ENCODE results near the gene OBI1.

Gene OBI1, protein sequence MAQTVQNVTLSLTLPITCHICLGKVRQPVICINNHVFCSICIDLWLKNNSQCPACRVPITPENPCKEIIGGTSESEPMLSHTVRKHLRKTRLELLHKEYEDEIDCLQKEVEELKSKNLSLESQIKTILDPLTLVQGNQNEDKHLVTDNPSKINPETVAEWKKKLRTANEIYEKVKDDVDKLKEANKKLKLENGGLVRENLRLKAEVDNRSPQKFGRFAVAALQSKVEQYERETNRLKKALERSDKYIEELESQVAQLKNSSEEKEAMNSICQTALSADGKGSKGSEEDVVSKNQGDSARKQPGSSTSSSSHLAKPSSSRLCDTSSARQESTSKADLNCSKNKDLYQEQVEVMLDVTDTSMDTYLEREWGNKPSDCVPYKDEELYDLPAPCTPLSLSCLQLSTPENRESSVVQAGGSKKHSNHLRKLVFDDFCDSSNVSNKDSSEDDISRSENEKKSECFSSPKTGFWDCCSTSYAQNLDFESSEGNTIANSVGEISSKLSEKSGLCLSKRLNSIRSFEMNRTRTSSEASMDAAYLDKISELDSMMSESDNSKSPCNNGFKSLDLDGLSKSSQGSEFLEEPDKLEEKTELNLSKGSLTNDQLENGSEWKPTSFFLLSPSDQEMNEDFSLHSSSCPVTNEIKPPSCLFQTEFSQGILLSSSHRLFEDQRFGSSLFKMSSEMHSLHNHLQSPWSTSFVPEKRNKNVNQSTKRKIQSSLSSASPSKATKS

DNA sequence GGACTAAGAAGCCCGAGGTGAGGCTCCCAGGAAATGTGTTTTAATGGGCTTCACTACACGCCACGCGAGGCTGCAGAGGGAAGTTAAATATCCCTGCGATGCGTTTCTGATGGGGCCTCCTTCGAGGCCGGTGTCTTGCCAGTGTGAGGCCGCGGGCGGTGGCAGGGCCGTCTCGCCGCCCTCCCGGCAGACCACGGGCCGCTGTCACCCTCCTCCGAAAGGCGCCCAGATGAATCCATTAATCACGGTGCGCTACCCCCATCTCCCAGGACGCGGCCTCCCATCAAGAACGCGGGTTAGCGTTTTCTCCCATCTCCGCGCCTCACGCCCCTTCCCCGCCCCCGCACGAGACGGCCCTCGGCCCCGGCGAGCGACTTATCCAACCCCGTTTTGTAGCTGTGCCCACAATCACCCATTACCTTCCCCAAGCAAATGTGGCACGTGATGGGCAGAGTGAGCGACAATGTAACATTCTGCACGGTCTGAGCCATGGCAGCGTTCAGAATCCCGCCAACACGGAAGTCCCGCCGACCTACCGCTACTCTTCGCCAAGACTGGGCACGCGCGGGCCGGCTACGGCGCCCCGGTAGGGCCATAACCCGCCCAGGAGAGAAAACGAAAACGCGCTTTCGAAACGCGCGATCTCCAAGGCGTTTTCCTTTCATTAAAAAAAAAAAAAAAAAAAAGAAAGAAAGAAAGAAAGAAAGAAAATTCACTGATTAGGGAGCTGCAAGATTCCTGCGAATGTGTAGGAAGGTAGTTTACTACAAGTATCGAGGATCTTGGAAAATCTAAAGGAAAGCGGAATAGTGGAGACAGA, at the start of gene OBI1:
OBI1 (minus strand) TSS at position 526 of the 820 bp plus-strand sequence; CDS start at position 491, 35 bp downstream.
- Histone ChIP-seq H3K9ac (ENCODE audit: low read depth in 1 of 2, low read length in 2 of 2) (peak within 1 kb of the TSS; percentile 17 to 91), H3K27ac (ENCODE audit: low read depth in 2 of 2, low read length in 2 of 2) (peak within 1 kb of the TSS; percentile 69 to 77)

DNA sequence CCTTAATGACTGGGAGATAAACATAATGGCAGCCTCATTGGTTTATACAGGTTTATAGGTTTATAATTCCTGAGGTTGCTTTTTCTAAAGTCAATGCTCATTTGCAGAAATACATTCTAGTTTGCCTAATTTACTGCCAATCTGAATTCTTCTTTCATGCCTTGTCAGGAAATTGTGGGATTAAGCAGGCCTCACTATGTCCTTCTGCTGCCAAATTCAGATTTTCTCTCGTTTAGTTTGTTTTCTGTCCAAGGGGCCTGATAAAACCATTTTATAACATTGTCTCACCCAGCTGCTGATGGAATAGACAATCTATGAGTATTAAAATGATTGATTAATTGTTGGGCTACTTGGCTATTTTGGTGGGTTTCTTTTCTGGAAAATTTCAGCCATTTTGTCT, 42.4 kb upstream of the OBI1 start:
- H3K27ac ChIP-seq (ENCODE audit: low read depth in 2 of 2, low read length in 2 of 2): no peak overlapping the region
- H3K4me1 ChIP-seq (ENCODE audit: control insufficient read depth in 2 of 2, insufficient read depth in 2 of 2, low read length in 2 of 2): no peaks in the 10 kb centered on the region
- no peaks in the 10 kb centered on the region for H3K9me3 ChIP-seq (ENCODE audit: control insufficient read depth in 2 of 2, low read length in 2 of 2)
- H3K9ac ChIP-seq (ENCODE audit: low read depth in 1 of 2, low read length in 2 of 2): no peak overlapping the region
- H3K4me3 ChIP-seq (ENCODE audit: low read length in 2 of 2): no peak overlapping the region
- H3K36me3 ChIP-seq (ENCODE audit: control insufficient read depth in 2 of 2, insufficient read depth in 2 of 2, low read length in 2 of 2): no peaks in the 10 kb centered on the region
- no peaks in the 10 kb centered on the region for H3K27me3 ChIP-seq (ENCODE audit: control insufficient read depth in 2 of 2, insufficient read depth in 2 of 2, low read length in 2 of 2)

More for the DNA sequence above, at the start of gene OBI1:
- peak within 1 kb of the TSS; percentile 91 to 97 for H3K4me3 ChIP-seq (ENCODE audit: low read length in 2 of 2)
- H3K4me1 ChIP-seq (ENCODE audit: control insufficient read depth in 2 of 2, insufficient read depth in 2 of 2, low read length in 2 of 2): peaks cover 8 to 10% of the 10 kb centered on the region in 2 donors
- H3K27me3 ChIP-seq (ENCODE audit: control insufficient read depth in 2 of 2, insufficient read depth in 2 of 2, low read length in 2 of 2): no peaks in the 10 kb centered on the region
- no peaks in the 10 kb centered on the region for H3K36me3 ChIP-seq (ENCODE audit: control insufficient read depth in 2 of 2, insufficient read depth in 2 of 2, low read length in 2 of 2)
- no peaks in the 10 kb centered on the region for H3K9me3 ChIP-seq (ENCODE audit: control insufficient read depth in 2 of 2, low read length in 2 of 2)

DNA sequence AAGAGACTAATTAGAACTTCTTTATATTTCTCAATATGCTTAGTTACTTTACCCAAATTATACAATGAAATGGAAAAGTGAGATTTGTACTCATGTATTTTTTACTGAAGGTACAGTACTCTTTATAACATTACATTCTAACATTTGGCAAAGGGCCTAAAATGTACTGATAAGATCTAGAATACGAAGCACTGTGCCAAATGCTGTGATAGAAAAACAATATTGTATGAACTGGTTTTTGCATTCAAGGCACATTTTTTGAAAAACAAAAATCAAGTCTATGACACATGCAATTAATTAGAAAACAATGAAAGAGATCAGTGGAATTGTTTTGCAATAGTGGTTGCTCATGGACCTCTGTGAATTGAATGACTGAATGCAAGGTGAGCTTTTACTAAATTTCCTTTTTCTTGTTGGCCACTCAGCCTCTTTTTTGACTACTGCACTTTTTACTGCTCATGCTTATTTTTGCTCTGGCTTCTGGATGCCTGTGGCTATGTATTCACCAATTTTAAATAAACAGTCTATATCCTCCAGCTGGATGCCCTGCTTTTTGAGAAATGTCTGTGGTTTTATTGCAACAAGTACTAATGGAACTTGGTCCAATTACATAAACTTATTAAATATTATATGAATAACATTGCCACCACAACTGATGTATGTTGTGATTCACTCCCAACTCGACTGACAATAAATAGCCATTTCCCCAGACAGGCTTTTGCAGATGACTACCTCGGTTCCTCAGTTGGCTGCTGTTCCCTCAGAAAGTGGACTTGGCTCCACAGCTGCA, 41.4 kb upstream of the OBI1 start:
- H3K27ac ChIP-seq (ENCODE audit: low read depth in 2 of 2, low read length in 2 of 2): no peak overlapping the region
- H3K36me3 ChIP-seq (ENCODE audit: control insufficient read depth in 2 of 2, insufficient read depth in 2 of 2, low read length in 2 of 2): no peaks in the 10 kb centered on the region
- H3K9me3 ChIP-seq (ENCODE audit: control insufficient read depth in 2 of 2, low read length in 2 of 2): no peaks in the 10 kb centered on the region
- no peak overlapping the region for H3K9ac ChIP-seq (ENCODE audit: low read depth in 1 of 2, low read length in 2 of 2)
- H3K4me1 ChIP-seq (ENCODE audit: control insufficient read depth in 2 of 2, insufficient read depth in 2 of 2, low read length in 2 of 2): no peaks in the 10 kb centered on the region
- no peaks in the 10 kb centered on the region for H3K27me3 ChIP-seq (ENCODE audit: control insufficient read depth in 2 of 2, insufficient read depth in 2 of 2, low read length in 2 of 2)
- H3K4me3 ChIP-seq (ENCODE audit: low read length in 2 of 2): no peak overlapping the region

DNA sequence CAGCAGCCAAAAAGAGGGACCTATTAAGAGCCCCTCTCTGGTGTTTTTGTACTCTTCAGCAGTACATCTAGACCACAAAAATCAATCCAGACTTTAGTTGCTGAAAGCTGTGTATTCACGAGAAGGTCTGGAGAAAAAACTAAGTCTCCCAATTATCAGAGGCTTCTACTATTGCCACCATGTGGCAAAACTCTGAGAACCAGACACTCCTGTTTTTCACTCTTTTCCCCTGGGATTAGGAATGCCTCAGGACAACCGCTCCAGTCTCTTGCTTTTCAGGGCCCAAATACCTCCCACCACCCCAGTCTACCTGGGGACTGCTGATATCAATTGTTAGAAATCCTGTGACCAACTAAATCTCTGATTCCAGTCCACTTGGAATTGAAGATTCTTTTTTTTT, 30.1 kb upstream of the OBI1 start:
- Histone ChIP-seq H3K27ac (ENCODE audit: low read depth in 2 of 2, low read length in 2 of 2) (no peak overlapping the region), H3K4me3 (ENCODE audit: low read length in 2 of 2) (no peak overlapping the region)

DNA sequence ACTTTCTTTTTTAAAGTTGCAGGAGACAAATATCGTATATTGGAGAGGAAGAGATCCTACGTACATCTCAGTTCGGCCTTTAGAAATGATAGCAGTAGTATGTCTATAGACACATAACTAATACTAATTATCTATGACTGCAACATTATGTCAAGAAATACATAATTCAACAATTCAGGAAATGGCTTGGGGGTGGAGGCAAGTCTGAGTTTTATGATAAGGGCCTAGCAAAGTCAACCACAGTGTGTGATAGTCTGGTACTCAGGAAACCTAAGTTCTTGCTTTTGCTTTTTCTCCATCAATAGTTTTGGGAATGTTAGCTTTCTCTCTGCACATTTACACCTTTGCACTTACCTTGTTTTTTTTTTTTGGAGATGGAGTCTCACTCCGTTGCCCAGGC, 27.5 kb upstream of the OBI1 start:
- no peaks in the 10 kb centered on the region for H3K36me3 ChIP-seq (ENCODE audit: control insufficient read depth in 2 of 2, insufficient read depth in 2 of 2, low read length in 2 of 2)
- H3K4me3 ChIP-seq (ENCODE audit: low read length in 2 of 2): no peak overlapping the region
- H3K9ac ChIP-seq (ENCODE audit: low read depth in 1 of 2, low read length in 2 of 2): no peak overlapping the region
- H3K9me3 ChIP-seq (ENCODE audit: control insufficient read depth in 2 of 2, low read length in 2 of 2): no peaks in the 10 kb centered on the region
- no peak overlapping the region for H3K27ac ChIP-seq (ENCODE audit: low read depth in 2 of 2, low read length in 2 of 2)
- no peaks in the 10 kb centered on the region for H3K27me3 ChIP-seq (ENCODE audit: control insufficient read depth in 2 of 2, insufficient read depth in 2 of 2, low read length in 2 of 2)
- H3K4me1 ChIP-seq (ENCODE audit: control insufficient read depth in 2 of 2, insufficient read depth in 2 of 2, low read length in 2 of 2): no peaks in the 10 kb centered on the region

More for the DNA sequence above, 30.1 kb upstream of the OBI1 start:
- Histone ChIP-seq H3K36me3 (ENCODE audit: control insufficient read depth in 2 of 2, insufficient read depth in 2 of 2, low read length in 2 of 2) (no peaks in the 10 kb centered on the region), H3K9ac (ENCODE audit: low read depth in 1 of 2, low read length in 2 of 2) (no peak overlapping the region), H3K4me1 (ENCODE audit: control insufficient read depth in 2 of 2, insufficient read depth in 2 of 2, low read length in 2 of 2) (no peaks in the 10 kb centered on the region), H3K27me3 (ENCODE audit: control insufficient read depth in 2 of 2, insufficient read depth in 2 of 2, low read length in 2 of 2) (no peaks in the 10 kb centered on the region), H3K9me3 (ENCODE audit: control insufficient read depth in 2 of 2, low read length in 2 of 2) (no peaks in the 10 kb centered on the region)

DNA sequence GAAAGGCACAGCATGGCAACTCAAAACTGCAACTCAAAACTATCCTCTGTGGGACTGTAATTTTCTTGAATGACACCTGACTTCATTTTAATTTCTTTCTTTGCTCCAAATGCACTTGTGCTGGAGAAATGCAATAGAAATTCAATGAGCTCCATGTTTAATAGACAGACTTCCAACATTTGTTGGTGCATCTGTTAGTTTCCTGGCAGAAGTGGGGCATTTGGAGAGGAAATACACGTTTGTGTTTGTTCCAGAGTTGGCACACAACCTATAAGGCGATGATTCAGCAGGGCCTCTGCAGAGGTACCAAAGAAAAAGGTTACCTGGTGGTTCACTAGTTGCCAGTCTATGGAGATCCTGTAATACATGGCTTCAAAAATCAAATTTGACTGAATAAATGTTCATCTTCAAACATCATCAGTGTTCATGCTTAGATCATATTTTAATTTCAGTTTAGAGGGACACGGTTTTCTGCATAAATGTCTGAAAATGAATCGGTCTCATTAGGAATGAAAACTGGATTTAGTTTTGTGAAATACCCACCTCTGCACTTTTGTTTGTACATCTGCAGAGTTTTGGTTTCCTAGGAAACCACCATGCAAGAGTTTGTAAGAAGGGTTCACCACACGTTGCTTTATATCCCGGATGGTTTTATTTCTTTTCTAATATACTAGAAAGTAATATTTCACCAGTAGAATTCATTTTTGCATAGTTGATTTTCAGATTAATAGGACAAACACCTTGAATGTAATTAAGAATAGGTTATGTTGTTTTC, 21.8 kb upstream of the OBI1 start:
- Histone ChIP-seq H3K27me3 (ENCODE audit: control insufficient read depth in 2 of 2, insufficient read depth in 2 of 2, low read length in 2 of 2) (peaks cover 0 to 3% of the 10 kb centered on the region in 2 donors), H3K9ac (ENCODE audit: low read depth in 1 of 2, low read length in 2 of 2) (no peak overlapping the region), H3K4me1 (ENCODE audit: control insufficient read depth in 2 of 2, insufficient read depth in 2 of 2, low read length in 2 of 2) (no peaks in the 10 kb centered on the region), H3K4me3 (ENCODE audit: low read length in 2 of 2) (no peak overlapping the region), H3K9me3 (ENCODE audit: control insufficient read depth in 2 of 2, low read length in 2 of 2) (no peaks in the 10 kb centered on the region), H3K36me3 (ENCODE audit: control insufficient read depth in 2 of 2, insufficient read depth in 2 of 2, low read length in 2 of 2) (no peaks in the 10 kb centered on the region), H3K27ac (ENCODE audit: low read depth in 2 of 2, low read length in 2 of 2) (no peak overlapping the region)

DNA sequence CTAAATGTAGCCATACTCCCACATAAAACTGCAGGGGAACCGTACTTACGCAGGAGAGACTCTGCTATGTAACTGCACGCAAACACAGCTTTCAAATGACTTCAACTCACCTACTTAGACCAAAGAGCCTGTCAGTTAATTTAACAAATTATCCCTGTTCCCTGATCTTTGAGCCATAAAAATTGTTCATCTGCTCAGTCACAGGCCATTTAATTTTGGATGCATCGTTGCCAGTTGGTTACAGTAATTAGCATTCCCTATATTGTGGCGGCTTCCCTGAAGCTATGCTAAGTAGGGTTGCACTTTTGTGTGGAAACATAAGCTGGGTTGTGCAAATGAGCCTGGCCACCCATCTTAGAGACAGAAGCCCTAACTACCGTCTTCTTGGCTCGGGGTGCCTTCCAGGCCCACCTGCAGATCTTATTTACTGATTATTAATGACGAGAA, 21.2 kb upstream of the OBI1 start:
- no peak overlapping the region for H3K9ac ChIP-seq (ENCODE audit: low read depth in 1 of 2, low read length in 2 of 2)
- H3K27me3 ChIP-seq (ENCODE audit: control insufficient read depth in 2 of 2, insufficient read depth in 2 of 2, low read length in 2 of 2): peaks cover 0 to 3% of the 10 kb centered on the region in 2 donors
- no peaks in the 10 kb centered on the region for H3K4me1 ChIP-seq (ENCODE audit: control insufficient read depth in 2 of 2, insufficient read depth in 2 of 2, low read length in 2 of 2)
- H3K4me3 ChIP-seq (ENCODE audit: low read length in 2 of 2): no peak overlapping the region
- H3K36me3 ChIP-seq (ENCODE audit: control insufficient read depth in 2 of 2, insufficient read depth in 2 of 2, low read length in 2 of 2): no peaks in the 10 kb centered on the region
- no peaks in the 10 kb centered on the region for H3K9me3 ChIP-seq (ENCODE audit: control insufficient read depth in 2 of 2, low read length in 2 of 2)
- no peak overlapping the region for H3K27ac ChIP-seq (ENCODE audit: low read depth in 2 of 2, low read length in 2 of 2)

DNA sequence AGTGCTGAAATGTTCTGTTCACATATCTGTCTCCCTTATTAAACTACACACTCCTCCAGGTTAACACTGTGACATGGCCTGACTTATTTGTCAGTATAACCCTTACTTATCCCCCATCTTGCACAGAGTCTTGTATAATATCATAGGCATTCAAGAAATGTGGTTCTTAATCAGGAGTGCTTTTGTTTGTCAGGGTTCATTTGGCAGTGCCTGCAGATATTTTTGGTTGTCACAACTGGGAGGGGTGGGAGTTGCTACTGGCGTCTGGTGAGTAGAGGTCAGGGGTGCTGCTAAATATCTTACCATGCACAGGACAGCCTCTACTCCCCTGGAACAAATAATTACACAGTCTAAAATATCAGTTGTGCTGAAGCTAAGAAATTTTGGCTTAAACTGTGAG, 20.4 kb upstream of the OBI1 start:
- no peaks in the 10 kb centered on the region for H3K9me3 ChIP-seq (ENCODE audit: control insufficient read depth in 2 of 2, low read length in 2 of 2)
- no peaks in the 10 kb centered on the region for H3K4me1 ChIP-seq (ENCODE audit: control insufficient read depth in 2 of 2, insufficient read depth in 2 of 2, low read length in 2 of 2)
- no peak overlapping the region for H3K27ac ChIP-seq (ENCODE audit: low read depth in 2 of 2, low read length in 2 of 2)
- no peaks in the 10 kb centered on the region for H3K36me3 ChIP-seq (ENCODE audit: control insufficient read depth in 2 of 2, insufficient read depth in 2 of 2, low read length in 2 of 2)
- H3K27me3 ChIP-seq (ENCODE audit: control insufficient read depth in 2 of 2, insufficient read depth in 2 of 2, low read length in 2 of 2): peaks cover 0 to 3% of the 10 kb centered on the region in 2 donors
- H3K9ac ChIP-seq (ENCODE audit: low read depth in 1 of 2, low read length in 2 of 2): no peak overlapping the region
- H3K4me3 ChIP-seq (ENCODE audit: low read length in 2 of 2): no peak overlapping the region

DNA sequence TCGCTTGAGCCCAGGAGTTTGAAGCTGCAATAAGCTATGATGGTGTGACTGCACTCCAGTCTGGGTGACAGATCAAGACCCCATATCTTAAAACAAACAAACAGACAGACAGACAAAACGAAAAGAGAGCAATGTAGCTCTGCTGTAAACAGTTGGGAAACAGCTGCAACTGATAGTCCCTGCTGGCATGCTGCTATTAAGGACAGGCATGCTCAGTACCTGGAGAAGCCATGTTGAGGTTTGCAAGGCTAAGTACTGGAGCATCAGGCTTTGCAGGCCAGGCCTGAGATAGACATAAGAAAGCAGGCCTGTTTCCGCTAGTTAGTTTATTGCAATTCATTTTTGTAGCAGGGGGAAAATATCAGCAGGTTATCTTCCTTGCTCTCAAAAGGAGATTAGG, 16.2 kb upstream of the OBI1 start:
- H3K36me3 ChIP-seq (ENCODE audit: control insufficient read depth in 2 of 2, insufficient read depth in 2 of 2, low read length in 2 of 2): no peaks in the 10 kb centered on the region
- no peaks in the 10 kb centered on the region for H3K4me1 ChIP-seq (ENCODE audit: control insufficient read depth in 2 of 2, insufficient read depth in 2 of 2, low read length in 2 of 2)
- H3K27ac ChIP-seq (ENCODE audit: low read depth in 2 of 2, low read length in 2 of 2): no peak overlapping the region
- H3K9ac ChIP-seq (ENCODE audit: low read depth in 1 of 2, low read length in 2 of 2): no peak overlapping the region
- peaks cover 7 to 13% of the 10 kb centered on the region in 2 donors for H3K27me3 ChIP-seq (ENCODE audit: control insufficient read depth in 2 of 2, insufficient read depth in 2 of 2, low read length in 2 of 2)
- no peaks in the 10 kb centered on the region for H3K9me3 ChIP-seq (ENCODE audit: control insufficient read depth in 2 of 2, low read length in 2 of 2)
- H3K4me3 ChIP-seq (ENCODE audit: low read length in 2 of 2): no peak overlapping the region

Measured in mucosa of rectum (tissue), 2 donors.